A549 (cell line): ENCODE data around the gene PTH2.

Source experiments
- MYC ChIP-seq: IDR thresholded peaks from 2 replicates; pipeline ENCODE4 v1.6.1; 2012; ENCODE audit warnings: mild to moderate bottlenecking, inconsistent platforms, low read length, improper control_type of control experiment, borderline replicate concordance
- TP53 ChIP-seq: fragments of 250-450 bp; sonication (Bioruptor Pico); IDR thresholded peaks from 2 replicates; pipeline ENCODE4 v1.5.0; 2021; ENCODE audit warnings: mild to moderate bottlenecking, moderate library complexity
- TF ChIP-seq, protein P1 (sequence below): IDR thresholded peaks from 2 replicates; pipeline ENCODE4 v1.6.1; 2012
- TF ChIP-seq, protein P2 (sequence below): fragments of >200 bp; sonication (Bioruptor Twin); formaldehyde crosslinking; IDR thresholded peaks from 3 replicates; pipeline ENCODE4 v1.5.1; 2016
- TF ChIP-seq, protein P3 (sequence below): IDR thresholded peaks from 2 replicates; pipeline ENCODE4 v1.6.1; 2012; ENCODE audit warnings: low read depth, borderline replicate concordance

DNA sequence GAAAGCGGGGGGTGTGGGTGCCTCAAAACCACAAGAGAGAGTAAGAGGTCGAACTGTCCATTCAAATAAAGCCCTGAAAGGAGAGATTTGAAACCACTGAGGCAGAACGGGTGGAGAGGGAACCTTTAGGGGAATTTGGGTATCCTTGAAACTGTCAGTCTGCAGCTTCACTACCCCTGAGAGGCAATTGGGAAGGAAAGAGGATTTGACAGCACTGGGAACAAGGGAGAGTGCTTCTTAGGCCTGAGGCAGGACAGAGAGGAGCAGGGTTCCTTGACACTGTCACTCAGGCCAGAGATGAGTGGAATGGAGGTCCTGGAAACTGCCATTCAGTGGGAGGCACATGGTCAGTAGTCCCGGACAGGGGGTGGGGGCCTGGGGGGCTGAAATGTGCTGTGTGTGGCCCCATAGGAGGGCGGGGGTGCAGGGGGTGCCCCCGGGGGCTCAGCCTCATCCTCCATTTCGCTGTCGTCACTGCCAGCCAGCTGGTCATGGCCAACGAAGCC lies 7.0 kb upstream of the PTH2 start:
- TF ChIP-seq, protein P1, sequence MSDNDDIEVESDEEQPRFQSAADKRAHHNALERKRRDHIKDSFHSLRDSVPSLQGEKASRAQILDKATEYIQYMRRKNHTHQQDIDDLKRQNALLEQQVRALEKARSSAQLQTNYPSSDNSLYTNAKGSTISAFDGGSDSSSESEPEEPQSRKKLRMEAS = no peak
- TF ChIP-seq, protein P2, sequence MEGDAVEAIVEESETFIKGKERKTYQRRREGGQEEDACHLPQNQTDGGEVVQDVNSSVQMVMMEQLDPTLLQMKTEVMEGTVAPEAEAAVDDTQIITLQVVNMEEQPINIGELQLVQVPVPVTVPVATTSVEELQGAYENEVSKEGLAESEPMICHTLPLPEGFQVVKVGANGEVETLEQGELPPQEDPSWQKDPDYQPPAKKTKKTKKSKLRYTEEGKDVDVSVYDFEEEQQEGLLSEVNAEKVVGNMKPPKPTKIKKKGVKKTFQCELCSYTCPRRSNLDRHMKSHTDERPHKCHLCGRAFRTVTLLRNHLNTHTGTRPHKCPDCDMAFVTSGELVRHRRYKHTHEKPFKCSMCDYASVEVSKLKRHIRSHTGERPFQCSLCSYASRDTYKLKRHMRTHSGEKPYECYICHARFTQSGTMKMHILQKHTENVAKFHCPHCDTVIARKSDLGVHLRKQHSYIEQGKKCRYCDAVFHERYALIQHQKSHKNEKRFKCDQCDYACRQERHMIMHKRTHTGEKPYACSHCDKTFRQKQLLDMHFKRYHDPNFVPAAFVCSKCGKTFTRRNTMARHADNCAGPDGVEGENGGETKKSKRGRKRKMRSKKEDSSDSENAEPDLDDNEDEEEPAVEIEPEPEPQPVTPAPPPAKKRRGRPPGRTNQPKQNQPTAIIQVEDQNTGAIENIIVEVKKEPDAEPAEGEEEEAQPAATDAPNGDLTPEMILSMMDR = no peak
- TF ChIP-seq TP53 (no peak), MYC (no peak)
- TF ChIP-seq, protein P3, sequence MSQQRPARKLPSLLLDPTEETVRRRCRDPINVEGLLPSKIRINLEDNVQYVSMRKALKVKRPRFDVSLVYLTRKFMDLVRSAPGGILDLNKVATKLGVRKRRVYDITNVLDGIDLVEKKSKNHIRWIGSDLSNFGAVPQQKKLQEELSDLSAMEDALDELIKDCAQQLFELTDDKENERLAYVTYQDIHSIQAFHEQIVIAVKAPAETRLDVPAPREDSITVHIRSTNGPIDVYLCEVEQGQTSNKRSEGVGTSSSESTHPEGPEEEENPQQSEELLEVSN = no peak
